A549 (cell line): ENCODE results near the gene SPAG5. TPM values are rescaled to one million over a fixed set of nuclear protein-coding genes. Genes with fewer than 3 reads are reported as not detected.

ENCODE experiments used
- ATAC-seq, 2 experiments: fragments of 200-7000 bp in 1 of 2; fragments of >200 bp in 1 of 2; cut with Nextera tagmentation in 1 of 2; cut with Tn5 transposase in 1 of 2; 3 replicates each; pipeline versions ENCODE4 v1.8.0 to v1.9.1; 2018 to 2020; ENCODE audit warnings: mild to moderate bottlenecking in 1 of 2, moderate library complexity in 1 of 2
- CTCF ChIA-PET: fragments of 300-600 bp; sonication (Branson Sonifier 250); formaldehyde crosslinking; extraction: SDS; loops from one replicate; lab custom pipeline; 2021; ENCODE audit warnings: antibody characterized with exemption, inconsistent platforms; lab: Yijun Ruan, JAX
- POLR2A ChIA-PET: fragments of 350-600 bp; formaldehyde crosslinking; extraction: SDS; loops from one replicate; lab custom pipeline; 2021; ENCODE audit warnings: antibody characterized with exemption, inconsistent platforms; lab: Yijun Ruan, JAX
- DNase-seq, 2 experiments: peaks; one replicate each; pipeline versions ENCODE4 v3.0.0 to v3.0.0-alpha.2; 2011 to 2016; ENCODE audit warnings: low read depth in 1 of 2, low spot score in 1 of 2
- FAIRE-seq: peaks from 2 replicates; lab custom pipeline; 2011; peaks lifted over from hg19 to GRCh38; lab: Jason Lieb, UNC
- H3K27ac ChIP-seq, 2 experiments: fragments of >200 bp; sonication (Bioruptor Twin); formaldehyde crosslinking; 3 replicates each; pipeline ENCODE4 v1.5.1; 2016 to 2017
- H3K4me1 ChIP-seq: fragments of >200 bp; sonication (Bioruptor Twin); formaldehyde crosslinking; 3 replicates; pipeline ENCODE4 v1.6.1; 2016
- H3K4me2 ChIP-seq: fragments of >200 bp; sonication (Bioruptor Twin); formaldehyde crosslinking; 3 replicates; pipeline ENCODE4 v1.6.1; 2016
- H3K4me3 ChIP-seq: fragments of >200 bp; sonication (Bioruptor Twin); formaldehyde crosslinking; 3 replicates; pipeline ENCODE4 v1.5.1; 2016
- H3K9me3 ChIP-seq: fragments of >200 bp; sonication (Bioruptor Twin); formaldehyde crosslinking; 3 replicates; pipeline ENCODE4 v1.6.1; 2016
- BHLHE40 ChIP-seq: IDR thresholded peaks from 2 replicates; pipeline ENCODE4 v1.6.1; 2012; ENCODE audit warnings: low read depth, low read length, inconsistent platforms
- CEBPB ChIP-seq, 2 experiments: fragments of >200 bp in 1 of 2; sonication (Bioruptor Twin) in 1 of 2; formaldehyde crosslinking in 1 of 2; IDR thresholded peaks; 2 replicates each; pipeline ENCODE4 v1.6.1; 2012 to 2016
- CHD2 ChIP-seq: fragments of 150-350 bp; IDR thresholded peaks from 2 replicates; pipeline ENCODE4 v1.6.1; 2014; ENCODE audit warnings: low read length; ENCODE audit not compliant: partially characterized antibody
- EP300 ChIP-seq, 2 experiments: fragments of >200 bp; sonication (Bioruptor Twin); formaldehyde crosslinking; IDR thresholded peaks; 2 replicates in 1 of 2; 3 replicates in 1 of 2; pipeline ENCODE4 v1.6.1; 2016 to 2017
- FOSL2 ChIP-seq, 2 experiments: fragments of 450-650 bp in 1 of 2; fragments of >200 bp in 1 of 2; sonication (Bioruptor Twin) in 1 of 2; formaldehyde crosslinking; IDR thresholded peaks; 2 replicates each; pipeline versions ENCODE4 v1.5.0 to v1.6.1; 2016 to 2020; ENCODE audit warnings: mild to moderate bottlenecking in 1 of 2, moderate library complexity in 1 of 2
- GATA3 ChIP-seq: IDR thresholded peaks from 2 replicates; pipeline ENCODE4 v1.6.1; 2012; ENCODE audit warnings: borderline replicate concordance
- HDAC2 ChIP-seq: fragments of 200-600 bp; sonication (generic); IDR thresholded peaks from 2 replicates; pipeline ENCODE4 v1.6.1; 2016
- HOXA7 ChIP-seq: fragments of 250-450 bp; sonication (Bioruptor Pico); IDR thresholded peaks from 2 replicates; pipeline ENCODE4 v1.5.0; 2020; ENCODE audit warnings: mild to moderate bottlenecking, moderate library complexity
- HOXB5 ChIP-seq: fragments of 250-450 bp; sonication (Bioruptor Pico); IDR thresholded peaks from 2 replicates; pipeline ENCODE4 v1.5.0; 2020; ENCODE audit warnings: mild to moderate bottlenecking, moderate library complexity
- JUN ChIP-seq, 2 experiments: fragments of >200 bp; sonication (Bioruptor Twin); formaldehyde crosslinking; IDR thresholded peaks; 2 replicates in 1 of 2; 3 replicates in 1 of 2; pipeline ENCODE4 v1.6.1; 2016 to 2017
- JUNB ChIP-seq: fragments of >200 bp; sonication (Bioruptor Twin); formaldehyde crosslinking; IDR thresholded peaks from 2 replicates; pipeline ENCODE4 v1.6.1; 2016
- MAFK ChIP-seq: fragments of 450-650 bp; IDR thresholded peaks from 2 replicates; pipeline ENCODE4 v1.6.1; 2014; ENCODE audit not compliant: partially characterized antibody
- MAZ ChIP-seq: fragments of 150-350 bp; IDR thresholded peaks from 2 replicates; pipeline ENCODE4 v1.6.1; 2014; ENCODE audit warnings: antibody characterized with exemption, low read depth, low read length, borderline replicate concordance
- MYC ChIP-seq: IDR thresholded peaks from 2 replicates; pipeline ENCODE4 v1.6.1; 2012; ENCODE audit warnings: mild to moderate bottlenecking, inconsistent platforms, low read length, improper control_type of control experiment, borderline replicate concordance
- NFE2L2 ChIP-seq: fragments of 150-350 bp; conservative IDR thresholded peaks from 2 replicates; pipeline ENCODE4 v1.6.1; 2014; ENCODE audit warnings: low read length
- RFX5 ChIP-seq: fragments of 450-650 bp; IDR thresholded peaks from 2 replicates; pipeline ENCODE4 v1.7.1; 2014; ENCODE audit warnings: antibody characterized with exemption, mild to moderate bottlenecking, moderate library complexity
- SREBF2 ChIP-seq: fragments of 450-650 bp; IDR thresholded peaks from 2 replicates; pipeline ENCODE4 v1.6.1; 2014; ENCODE audit warnings: mild to moderate bottlenecking, moderate library complexity
- TFCP2L1 ChIP-seq: fragments of 250-450 bp; sonication (Bioruptor Pico); IDR thresholded peaks from 2 replicates; pipeline ENCODE4 v1.5.0; 2021; ENCODE audit warnings: mild to moderate bottlenecking
- TP53 ChIP-seq: fragments of 250-450 bp; sonication (Bioruptor Pico); IDR thresholded peaks from 2 replicates; pipeline ENCODE4 v1.5.0; 2021; ENCODE audit warnings: mild to moderate bottlenecking, moderate library complexity
- ZFP36 ChIP-seq: fragments of 450-650 bp; IDR thresholded peaks from 2 replicates; pipeline ENCODE4 v1.6.1; 2014; ENCODE audit warnings: borderline replicate concordance; ENCODE audit not compliant: partially characterized antibody
- WGBS: methylation state at CpG from one replicate; pipeline ENCODE4 v1.1.6; 2017; ENCODE audit errors: missing lambda C conversion rate; 5-methylcytosine and 5-hydroxymethylcytosine counted together
- polyA plus RNA-seq, 4 experiments: library from polyadenylated mRNA; depleted of rRNA in 3 of 4; stranded (reverse); fragments of >200 nt; fragmentation: RNase III in 1 of 4; extraction: RNeasy Plus Mini Kit Qiagen cat#74134 plus additional on column Dnase treatment in 1 of 4; gene quantifications; 2 replicates in 3 of 4; 3 replicates in 1 of 4; pipeline ENCODE4 v1.2.3, GENCODE V29; 2011 to 2017
- TF ChIP-seq, protein P1 (sequence below): fragments of >200 bp; sonication (Bioruptor Twin); formaldehyde crosslinking; IDR thresholded peaks from 2 replicates; pipeline ENCODE4 v1.6.1; 2016
- TF ChIP-seq, protein P2 (sequence below): fragments of 250-450 bp; sonication (Bioruptor Pico); IDR thresholded peaks from 2 replicates; pipeline ENCODE4 v1.5.0; 2021; ENCODE audit warnings: mild to moderate bottlenecking, moderate library complexity, borderline replicate concordance
- TF ChIP-seq, protein P3 (sequence below): IDR thresholded peaks from 2 replicates; pipeline ENCODE4 v1.6.1; 2012
- TF ChIP-seq, protein P4 (sequence below): fragments of 250-450 bp; sonication (Bioruptor Pico); IDR thresholded peaks from 2 replicates; pipeline ENCODE4 v1.5.0; 2020; ENCODE audit warnings: low read depth, mild to moderate bottlenecking, moderate library complexity

The SPAG5 gene
- polyA plus RNA-seq, 2 of the 4 experiments (the other 2 are of a cell fraction), result 111 TPM

DNA sequence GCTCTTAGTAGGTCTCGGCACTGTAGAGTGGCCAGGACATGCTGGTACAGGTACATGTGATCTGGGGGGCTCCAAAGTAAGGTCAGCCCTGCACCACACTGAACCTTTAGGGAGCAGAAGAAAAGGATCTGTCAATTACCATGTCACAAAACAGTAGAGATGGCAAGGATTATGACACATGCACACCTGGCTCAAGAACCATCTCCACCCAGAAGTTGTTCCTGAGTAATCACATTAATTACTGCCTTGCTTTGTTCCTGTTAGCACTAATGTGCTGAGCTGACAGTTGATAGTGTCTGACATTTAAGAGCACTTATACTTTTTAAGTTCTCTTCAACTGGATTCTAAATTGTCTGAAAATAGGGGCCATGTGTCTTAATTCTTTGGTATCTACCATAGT, 36.7 kb upstream of the SPAG5 start:
- no peak for TF ChIP-seq TP53
- no peak for TF ChIP-seq BHLHE40
- TF ChIP-seq, protein P1, sequence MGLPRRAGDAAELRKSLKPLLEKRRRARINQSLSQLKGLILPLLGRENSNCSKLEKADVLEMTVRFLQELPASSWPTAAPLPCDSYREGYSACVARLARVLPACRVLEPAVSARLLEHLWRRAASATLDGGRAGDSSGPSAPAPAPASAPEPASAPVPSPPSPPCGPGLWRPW, result no peak
- TF ChIP-seq MAFK, result no peak
- no peak for TF ChIP-seq HDAC2
- no peak for TF ChIP-seq SREBF2
- TF ChIP-seq TFCP2L1 (CRISPR knock-in tag), result no peak
- Histone ChIP-seq H3K4me1 (no peaks in the 10 kb centered on the region), H3K4me2 (no peak overlapping the region), H3K27ac (no peak overlapping the region), H3K9me3 (no peaks in the 10 kb centered on the region), H3K4me3 (no peak overlapping the region)
- WGBS, result 100% methylated on average over 1 of the region's 1 CpG
- CTCF ChIA-PET, result interaction anchor here (0.6 to 10.5 kb wide), 6 partner anchors 9 to 182 kb away, joined by 3 to 90 read pairs (median 8); partner anchors contain the start of genes BLTP2 and TLCD1
- POLR2A ChIA-PET, result interaction anchor here (1.3 to 3.3 kb wide), 2 partner anchors 9 to 26 kb away, joined by 4 to 21 read pairs; partner anchors contain the start of genes BLTP2, SDF2 and SUPT6H
- FAIRE-seq (no peak), ATAC-seq (no peak), DNase-seq (no peak)

DNA sequence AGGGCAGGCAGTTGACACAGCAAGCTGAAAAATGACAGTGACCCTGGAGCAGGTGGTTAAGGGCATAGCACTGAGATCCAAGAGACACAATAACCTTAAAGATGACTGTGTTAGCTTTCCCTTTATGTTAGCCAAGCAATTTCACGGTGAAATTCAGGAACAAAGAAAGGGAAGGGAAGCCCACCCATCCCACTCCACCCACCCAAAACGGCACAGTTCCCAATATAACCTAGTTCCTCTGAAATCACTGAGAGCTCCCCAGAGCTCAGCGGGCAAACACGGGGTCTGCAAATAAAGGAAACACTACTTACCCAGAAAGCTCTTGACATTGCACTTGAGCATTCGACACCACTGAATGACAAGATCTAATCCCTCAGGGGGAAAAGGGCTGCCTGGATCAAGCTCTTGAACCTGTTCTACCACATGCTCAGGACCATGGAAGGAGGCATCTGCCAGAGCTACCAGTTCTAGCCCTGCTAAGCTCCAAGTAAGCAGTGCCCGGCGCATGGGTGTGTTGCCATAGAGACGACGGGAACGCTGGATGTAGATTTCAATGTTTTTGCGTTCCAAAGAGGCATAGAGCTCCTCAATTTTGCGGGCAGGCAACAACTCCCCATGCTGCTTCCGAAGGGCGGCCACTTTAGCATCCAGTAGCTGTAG, 35.5 kb upstream of the SPAG5 start:
- H3K9me3 ChIP-seq, result no peaks in the 10 kb centered on the region
- TF ChIP-seq, protein P2, sequence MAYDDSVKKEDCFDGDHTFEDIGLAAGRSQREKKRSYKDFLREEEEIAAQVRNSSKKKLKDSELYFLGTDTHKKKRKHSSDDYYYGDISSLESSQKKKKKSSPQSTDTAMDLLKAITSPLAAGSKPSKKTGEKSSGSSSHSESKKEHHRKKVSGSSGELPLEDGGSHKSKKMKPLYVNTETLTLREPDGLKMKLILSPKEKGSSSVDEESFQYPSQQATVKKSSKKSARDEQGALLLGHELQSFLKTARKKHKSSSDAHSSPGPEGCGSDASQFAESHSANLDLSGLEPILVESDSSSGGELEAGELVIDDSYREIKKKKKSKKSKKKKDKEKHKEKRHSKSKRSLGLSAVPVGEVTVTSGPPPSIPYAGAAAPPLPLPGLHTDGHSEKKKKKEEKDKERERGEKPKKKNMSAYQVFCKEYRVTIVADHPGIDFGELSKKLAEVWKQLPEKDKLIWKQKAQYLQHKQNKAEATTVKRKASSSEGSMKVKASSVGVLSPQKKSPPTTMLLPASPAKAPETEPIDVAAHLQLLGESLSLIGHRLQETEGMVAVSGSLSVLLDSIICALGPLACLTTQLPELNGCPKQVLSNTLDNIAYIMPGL (CRISPR knock-in tag), result no peak
- TF ChIP-seq MAZ, result no peak
- no peak for TF ChIP-seq JUN (IDR thresholded peaks at IDR 0.05)
- no peak for TF ChIP-seq CHD2
- no peak for TF ChIP-seq CEBPB (IDR thresholded peaks at IDR 0.05)
- TF ChIP-seq HOXB5 (CRISPR knock-in tag), result no peak
- TF ChIP-seq EP300 (IDR thresholded peaks at IDR 0.05), result no peak
- TF ChIP-seq ZFP36, result no peak
- TF ChIP-seq MYC, result no peak
- no peak for TF ChIP-seq JUNB
- no peak for TF ChIP-seq NFE2L2
- TF ChIP-seq, protein P3, sequence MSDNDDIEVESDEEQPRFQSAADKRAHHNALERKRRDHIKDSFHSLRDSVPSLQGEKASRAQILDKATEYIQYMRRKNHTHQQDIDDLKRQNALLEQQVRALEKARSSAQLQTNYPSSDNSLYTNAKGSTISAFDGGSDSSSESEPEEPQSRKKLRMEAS, result no peak
- no peak for TF ChIP-seq HOXA7 (CRISPR knock-in tag)
- TF ChIP-seq RFX5, result no peak
- no peak for TF ChIP-seq FOSL2 (IDR thresholded peaks at IDR 0.05)
- no peak for TF ChIP-seq FOSL2 (CRISPR knock-in tag; IDR thresholded peaks at IDR 0.05)
- no peak for TF ChIP-seq GATA3
- TF ChIP-seq, protein P4, sequence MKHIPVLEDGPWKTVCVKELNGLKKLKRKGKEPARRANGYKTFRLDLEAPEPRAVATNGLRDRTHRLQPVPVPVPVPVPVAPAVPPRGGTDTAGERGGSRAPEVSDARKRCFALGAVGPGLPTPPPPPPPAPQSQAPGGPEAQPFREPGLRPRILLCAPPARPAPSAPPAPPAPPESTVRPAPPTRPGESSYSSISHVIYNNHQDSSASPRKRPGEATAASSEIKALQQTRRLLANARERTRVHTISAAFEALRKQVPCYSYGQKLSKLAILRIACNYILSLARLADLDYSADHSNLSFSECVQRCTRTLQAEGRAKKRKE (CRISPR knock-in tag), result no peak
- no peak for TF ChIP-seq TFCP2L1 (CRISPR knock-in tag)
- no peak for TF ChIP-seq HDAC2
- DNase-seq, result no peak
- POLR2A ChIA-PET, result interaction anchor here (0.5 to 3.3 kb wide), 3 partner anchors 10 to 295 kb away, joined by 3 to 21 read pairs (median 4); partner anchors contain the start of genes BLTP2, SDF2 and SUPT6H
- 92% methylated on average over 14 of the region's 14 CpGs for WGBS
- no peak overlapping the region for H3K27ac ChIP-seq
- no peak overlapping the region for H3K4me2 ChIP-seq
- no peak for FAIRE-seq
- H3K4me1 ChIP-seq, result no peaks in the 10 kb centered on the region
- CTCF ChIA-PET, result interaction anchor here (0.5 to 10.5 kb wide), 8 partner anchors 10 to 258 kb away, joined by 3 to 90 read pairs (median 7); partner anchors contain the start of gene BLTP2
- ATAC-seq, result no peak
- no peak overlapping the region for H3K4me3 ChIP-seq
